Stimulated activated CD8-positive, alpha-beta memory T cell treated with anti-CD3 and anti-CD28 coated beads, Interleukin-15, amount 100 ng/mL, for 48 hours (primary cell): ENCODE results near the gene MAGI3.
"Not testable (repeated sequence)": the region's sequence is repeated elsewhere in the genome, so short reads cannot be mapped to it uniquely, and the experiment has no call there.

ENCODE experiments used
- DNase-seq, 2 donors: peaks; one replicate each; pipeline ENCODE4 v3.0.0-alpha.2; 2020; ENCODE audit warnings: low read depth in 2 of 2

MAGI3 gene

DNA sequence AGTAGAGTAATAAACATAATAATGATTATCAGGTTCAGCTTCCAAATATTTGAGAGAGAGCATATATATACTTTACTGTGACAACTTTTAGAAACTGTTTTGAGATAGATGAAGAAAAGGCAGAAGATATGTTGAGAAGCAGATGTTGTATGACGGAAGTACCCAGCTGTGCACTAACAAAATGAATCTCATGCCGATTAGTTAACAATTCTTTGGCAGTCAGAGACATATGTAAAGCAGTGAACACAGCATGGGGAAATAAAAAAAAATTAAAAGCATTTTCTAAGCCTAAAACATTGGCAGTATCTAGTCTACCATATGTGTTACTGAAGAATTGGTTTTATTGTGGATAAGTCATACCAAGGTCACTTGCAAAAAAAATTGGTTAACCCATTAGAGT lies 51.8 kb downstream of the MAGI3 start:
- no peak for DNase-seq

GRCh38 chr1:113444857-113445256 lies 54.5 kb downstream of the MAGI3 start:
- DNase-seq, result no peak

DNA sequence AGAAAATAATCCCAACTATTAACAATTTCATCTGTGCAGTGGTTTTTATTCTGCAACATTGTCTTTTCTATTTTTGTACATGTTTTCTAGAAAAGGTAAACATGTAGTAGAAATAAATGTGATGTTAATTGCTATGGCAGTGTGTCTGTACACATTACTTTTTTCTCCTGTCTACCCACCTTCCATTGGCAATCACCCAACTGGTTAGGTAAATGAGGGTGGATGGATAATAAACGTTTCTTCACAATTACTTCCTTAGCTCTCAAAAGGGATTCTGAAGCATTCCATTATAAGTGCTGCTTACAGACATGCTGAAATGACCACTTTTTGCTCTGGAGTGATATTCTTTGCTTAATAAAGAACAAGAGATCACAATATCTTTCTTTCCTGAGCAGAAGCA lies 61.4 kb downstream of the MAGI3 start:
- no peak for DNase-seq

- DNase-seq, result no peak
Measured at GRCh38 chr1:113452921-113453770, 62.8 kb downstream of the MAGI3 start.

GRCh38 chr1:113453771-113454083 lies 63.4 kb downstream of the MAGI3 start:
- DNase-seq, result no peak

- no peak for DNase-seq
Measured at GRCh38 chr1:113455374-113455773, 65.1 kb downstream of the MAGI3 start.

DNA sequence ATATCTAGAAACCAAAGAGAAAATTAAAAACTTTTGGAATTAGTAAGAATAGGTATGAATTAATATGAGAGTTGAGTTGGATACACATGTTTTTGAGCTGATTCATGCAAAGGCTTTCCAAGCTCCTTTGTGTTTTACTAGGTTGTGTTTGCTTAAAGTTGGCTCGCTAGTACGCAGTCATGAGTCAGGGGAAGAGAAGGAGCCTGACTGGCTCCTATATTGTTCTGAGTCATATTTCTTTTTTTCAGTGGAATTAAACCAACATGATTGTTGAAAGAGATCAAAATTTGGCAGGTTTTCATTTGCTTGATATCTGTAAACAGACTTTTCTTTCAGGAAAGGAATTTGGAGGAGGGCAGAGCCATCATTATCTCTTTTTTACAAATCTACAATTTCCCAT lies 66.7 kb downstream of the MAGI3 start:
- DNase-seq, result no peak

GRCh38 chr1:113459279-113459678 lies 69.0 kb downstream of the MAGI3 start:
- no peak for DNase-seq

DNA sequence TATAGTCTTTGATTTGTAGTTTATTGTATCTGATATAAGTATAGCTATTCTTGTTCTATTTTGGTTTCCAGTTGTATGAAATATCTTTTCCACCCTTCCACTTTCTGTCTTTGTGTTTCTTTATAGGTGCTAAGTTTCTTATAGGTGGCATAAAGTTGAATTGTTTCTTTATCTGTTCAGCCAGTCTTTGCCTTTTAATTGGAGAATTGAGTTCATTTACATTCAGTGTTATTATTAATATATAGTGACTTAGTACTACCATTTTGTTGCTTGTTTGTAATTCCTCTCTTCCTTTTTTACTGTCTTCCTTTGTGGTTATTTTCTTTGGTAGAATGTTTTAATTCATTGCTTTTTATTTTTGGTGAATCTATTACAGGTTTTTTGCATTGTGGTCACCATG lies 77.7 kb downstream of the MAGI3 start:
- no peak for DNase-seq

DNA sequence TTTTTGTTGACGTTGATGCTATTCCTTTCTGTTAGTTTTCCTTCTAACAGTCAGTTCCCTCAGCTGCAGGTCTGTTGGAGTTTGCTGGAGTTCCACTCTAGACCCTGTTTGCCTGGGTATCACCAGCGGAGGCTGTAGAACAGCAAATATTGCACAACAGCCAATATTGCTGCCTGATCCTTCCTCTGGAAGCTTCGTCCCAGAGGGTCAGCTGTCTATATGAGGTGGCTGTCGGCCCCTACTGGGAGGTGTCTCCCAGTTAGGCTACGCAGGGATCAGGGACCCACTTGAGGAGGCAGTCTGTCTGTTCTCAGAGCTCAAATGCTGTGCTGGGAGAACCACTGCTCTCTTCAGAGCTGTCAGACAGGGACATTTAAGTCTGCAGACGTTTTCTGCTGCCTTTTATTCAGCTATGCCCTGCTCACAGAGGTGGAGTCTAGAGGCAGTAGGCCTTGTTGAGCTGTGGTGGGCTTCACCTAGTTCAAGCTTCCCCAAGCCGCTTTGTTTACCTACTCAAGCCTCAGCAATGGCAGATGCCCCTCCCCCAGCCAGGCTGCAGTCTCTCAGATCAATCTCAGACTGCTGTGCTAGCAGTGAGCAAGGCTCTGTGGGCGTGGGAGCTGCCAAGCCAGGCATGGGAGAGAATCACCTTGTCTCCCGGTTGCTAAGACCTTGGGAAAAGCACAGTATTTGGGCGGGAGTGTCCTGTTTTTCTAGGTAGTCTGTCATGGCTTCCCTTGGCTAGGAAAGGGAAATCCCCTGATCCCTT lies 88.3 kb downstream of the MAGI3 start:
- DNase-seq, result not testable (repeated sequence)

DNA sequence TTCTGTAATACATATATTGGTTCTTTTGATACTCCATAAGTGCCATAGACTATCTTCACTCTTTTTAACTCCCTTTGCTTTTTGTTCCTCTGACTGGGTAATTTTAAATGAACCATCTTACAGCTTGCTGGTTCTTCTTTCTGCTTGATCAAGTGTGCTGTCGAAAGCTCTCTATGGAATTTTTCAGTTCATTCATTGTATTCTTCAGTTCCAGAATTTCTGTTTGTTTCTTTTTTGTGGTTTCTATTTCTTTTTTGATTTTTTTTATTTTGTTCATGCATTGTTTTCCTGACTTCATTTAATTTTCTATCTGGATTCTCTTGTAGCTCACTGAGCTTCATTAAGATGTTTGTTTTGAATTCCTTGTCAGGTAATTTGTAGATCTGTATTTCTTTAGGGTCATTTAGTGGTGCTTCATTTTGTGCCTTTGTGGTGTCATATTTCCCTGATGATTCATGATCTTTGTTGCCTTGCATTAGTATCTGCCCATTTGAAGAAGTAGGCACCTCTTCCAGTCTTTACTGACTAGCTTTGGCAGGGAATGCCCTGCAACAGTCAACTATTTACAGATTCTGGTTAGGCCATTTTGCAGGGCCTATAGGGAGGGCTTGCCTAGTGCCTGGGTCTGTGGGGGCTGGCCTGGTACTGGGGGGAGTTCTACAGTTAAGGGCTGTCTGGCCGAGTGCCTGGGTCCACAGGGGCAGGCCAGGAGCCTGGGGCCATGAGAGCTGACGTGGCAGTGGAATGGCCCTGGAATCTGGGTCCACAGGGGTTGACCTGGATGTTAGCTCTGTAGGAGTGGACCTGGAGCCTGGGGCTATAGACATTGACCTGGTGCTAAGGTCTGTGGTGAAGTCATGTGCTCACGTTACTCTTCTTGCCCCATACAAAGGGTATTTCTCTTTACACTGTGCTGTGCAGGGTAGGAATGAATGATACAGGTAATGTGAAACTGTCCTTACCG lies 89.7 kb downstream of the MAGI3 start:
- no peak for DNase-seq

DNA sequence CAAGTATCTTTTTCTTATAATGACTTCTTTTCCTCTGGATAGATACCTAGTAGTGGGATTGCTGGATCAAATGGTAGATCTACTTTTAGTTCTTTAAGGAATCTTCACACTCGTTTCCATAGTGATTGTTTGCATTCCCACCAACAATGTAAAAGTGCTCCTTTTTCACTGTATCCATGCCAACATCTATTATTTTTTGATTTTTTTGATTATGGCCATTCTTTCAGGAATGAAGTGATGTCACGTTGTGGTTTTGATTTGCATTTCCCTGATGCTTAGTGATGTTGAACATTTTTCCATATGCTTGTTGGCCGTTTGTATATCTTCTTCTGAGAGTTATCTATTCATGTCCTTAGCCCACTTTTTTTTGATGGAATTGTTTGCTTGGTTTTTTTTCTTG lies 94.8 kb downstream of the MAGI3 start:
- not testable (repeated sequence) for DNase-seq

- no peak for DNase-seq
Measured at GRCh38 chr1:113488576-113489177, 98.4 kb downstream of the MAGI3 start.

- DNase-seq, result no peak
Measured at GRCh38 chr1:113490384-113490783, 100.1 kb downstream of the MAGI3 start.

DNA sequence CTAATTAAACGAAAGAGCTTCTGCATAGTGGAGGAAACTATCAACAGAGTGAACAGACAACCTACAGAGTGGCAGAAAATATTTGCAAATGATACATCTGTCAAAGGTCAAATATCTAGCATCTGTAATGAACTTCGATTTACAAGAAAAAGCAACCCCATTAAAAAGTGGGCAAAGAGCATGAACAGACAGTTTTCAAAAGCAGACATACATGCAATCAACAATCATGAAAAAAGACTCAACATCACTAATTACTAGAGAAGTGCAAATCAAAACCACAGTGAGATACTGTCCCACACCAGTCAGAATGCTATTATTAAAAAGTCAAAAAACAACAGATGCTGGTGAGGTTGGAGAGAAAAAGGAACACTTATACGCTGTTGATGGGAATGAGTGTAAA lies 103.2 kb downstream of the MAGI3 start:
- DNase-seq, result no peak

DNA sequence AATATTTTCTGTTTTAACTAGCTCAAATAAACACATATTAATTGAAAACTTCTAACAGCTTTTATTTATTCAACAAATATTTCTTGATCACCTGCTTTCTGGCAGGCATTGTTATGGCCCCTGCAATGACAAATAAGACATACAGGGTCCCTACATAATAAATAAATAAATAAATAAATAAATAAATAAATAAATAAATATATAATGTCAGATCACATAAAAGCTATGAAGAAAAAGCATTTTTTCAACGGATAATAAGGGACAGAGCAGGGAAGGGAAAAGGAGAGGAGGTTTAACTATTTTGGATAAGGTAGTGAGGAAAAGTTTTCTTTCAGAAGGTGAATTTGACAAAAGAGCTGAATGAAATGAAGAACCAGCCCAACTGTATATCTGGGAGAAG lies 115.0 kb downstream of the MAGI3 start:
- DNase-seq, result no peak

GRCh38 chr1:113507552-113508214 lies 117.4 kb downstream of the MAGI3 start:
- DNase-seq, result no peak

DNA sequence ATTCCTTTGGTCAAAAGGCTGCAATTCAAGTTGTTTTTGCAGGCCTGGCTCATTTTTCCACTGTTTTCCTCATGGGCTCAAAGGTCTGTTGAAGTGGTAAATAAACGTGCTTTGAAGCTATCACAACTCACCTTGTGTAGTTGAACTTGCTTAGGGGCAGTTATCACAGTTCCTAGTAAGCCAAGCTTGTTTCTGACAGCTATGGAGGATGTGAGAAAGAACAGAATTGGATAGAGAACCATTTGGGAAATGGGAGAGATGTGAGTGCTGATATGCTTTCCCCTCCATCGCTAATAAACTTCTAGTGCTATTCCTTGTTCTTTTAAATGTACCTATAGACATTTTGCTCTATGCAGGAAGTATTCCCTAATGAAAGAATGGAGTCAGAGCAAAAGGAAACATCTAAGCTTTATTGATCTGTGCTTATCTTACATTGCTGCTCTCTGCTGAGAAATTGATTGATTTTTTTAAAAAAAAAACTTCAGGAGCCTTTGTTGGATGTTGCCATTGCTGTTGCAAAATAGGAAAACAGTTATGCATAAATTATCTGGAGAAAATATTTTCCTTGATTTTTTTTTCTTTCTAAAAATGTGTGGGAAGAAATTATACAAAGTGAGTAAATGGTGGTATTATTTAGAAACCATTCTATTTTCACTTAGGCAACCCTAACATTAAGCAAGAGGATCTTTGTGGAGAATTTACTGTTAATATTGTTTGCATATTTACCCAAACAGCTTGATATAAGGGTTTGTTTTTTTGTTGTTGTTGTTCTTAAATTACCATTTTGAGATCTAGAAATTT lies 118.2 kb downstream of the MAGI3 start:
- DNase-seq, result no peak

DNA sequence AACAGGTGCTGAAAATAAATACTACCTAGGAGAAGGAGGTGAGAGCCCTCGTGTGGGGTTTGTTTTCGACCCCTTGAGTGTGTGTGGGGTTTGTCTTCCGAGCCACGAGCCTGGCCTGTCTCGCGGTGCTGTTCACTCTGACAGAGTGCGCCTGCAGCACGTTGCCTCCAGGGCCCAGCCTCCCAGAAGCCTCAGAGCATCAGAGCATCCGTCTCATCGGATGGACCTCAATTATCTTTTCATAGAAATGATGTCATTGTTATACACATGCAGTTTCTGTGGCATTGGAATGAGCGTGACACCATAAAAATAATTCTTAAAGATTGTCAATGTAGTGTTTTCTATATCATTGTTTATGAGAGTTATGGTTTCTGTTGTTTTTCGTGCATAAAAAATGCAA lies 119.5 kb downstream of the MAGI3 start:
- DNase-seq, result not testable (repeated sequence)

GRCh38 chr1:113511269-113511668 lies 121.0 kb downstream of the MAGI3 start:
- DNase-seq, result no peak
